Measurements from ENCODE around the gene N4BP2L2.

N4BP2L2 gene

DNA sequence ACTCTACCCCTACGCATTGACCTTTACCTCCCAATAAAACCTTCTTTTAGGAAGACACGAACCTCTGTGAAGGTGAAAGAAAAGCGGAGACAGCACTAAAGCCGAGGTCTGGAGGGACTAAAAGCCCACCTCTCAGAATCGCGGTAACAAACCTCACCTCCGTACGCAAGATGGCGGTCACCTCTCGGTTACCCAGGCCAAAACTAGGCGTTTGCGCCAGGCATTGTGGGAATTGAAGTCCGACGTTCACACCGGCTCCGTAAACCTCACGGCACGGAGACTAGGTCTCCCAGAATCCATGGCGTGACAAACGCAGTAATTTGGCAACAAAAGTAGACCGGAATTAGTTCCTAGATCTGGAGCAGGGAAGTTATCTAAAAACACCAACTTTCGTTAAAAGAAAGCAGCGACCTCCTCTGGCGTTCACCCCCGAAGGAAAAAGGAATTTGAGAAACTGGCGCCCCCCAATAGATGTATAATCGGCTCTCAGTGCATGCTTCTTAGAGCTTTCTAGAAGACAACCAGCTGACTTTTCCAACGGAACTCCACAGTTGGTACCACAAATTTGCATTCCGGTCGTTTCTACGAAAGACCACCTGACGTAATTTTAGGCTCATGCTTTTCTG lies at the start of gene N4BP2L2:
N4BP2L2 (minus strand) TSS at position 175 of the 626 bp plus-strand sequence. CDS start 1,768 bp downstream, outside the sequence.
- H3K4me3 ChIP-seq (ENCODE audit: low read length) = peak within 1 kb of the TSS; percentile 100
- TF ChIP-seq, protein P1, sequence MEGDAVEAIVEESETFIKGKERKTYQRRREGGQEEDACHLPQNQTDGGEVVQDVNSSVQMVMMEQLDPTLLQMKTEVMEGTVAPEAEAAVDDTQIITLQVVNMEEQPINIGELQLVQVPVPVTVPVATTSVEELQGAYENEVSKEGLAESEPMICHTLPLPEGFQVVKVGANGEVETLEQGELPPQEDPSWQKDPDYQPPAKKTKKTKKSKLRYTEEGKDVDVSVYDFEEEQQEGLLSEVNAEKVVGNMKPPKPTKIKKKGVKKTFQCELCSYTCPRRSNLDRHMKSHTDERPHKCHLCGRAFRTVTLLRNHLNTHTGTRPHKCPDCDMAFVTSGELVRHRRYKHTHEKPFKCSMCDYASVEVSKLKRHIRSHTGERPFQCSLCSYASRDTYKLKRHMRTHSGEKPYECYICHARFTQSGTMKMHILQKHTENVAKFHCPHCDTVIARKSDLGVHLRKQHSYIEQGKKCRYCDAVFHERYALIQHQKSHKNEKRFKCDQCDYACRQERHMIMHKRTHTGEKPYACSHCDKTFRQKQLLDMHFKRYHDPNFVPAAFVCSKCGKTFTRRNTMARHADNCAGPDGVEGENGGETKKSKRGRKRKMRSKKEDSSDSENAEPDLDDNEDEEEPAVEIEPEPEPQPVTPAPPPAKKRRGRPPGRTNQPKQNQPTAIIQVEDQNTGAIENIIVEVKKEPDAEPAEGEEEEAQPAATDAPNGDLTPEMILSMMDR (IDR thresholded peaks at IDR 0.05; ENCODE audit: insufficient read depth, low read depth, low read length, missing control alignments) = peak; percentile 12
- peak; percentile 97 for DNase-seq (ENCODE audit: low read depth)

DNA sequence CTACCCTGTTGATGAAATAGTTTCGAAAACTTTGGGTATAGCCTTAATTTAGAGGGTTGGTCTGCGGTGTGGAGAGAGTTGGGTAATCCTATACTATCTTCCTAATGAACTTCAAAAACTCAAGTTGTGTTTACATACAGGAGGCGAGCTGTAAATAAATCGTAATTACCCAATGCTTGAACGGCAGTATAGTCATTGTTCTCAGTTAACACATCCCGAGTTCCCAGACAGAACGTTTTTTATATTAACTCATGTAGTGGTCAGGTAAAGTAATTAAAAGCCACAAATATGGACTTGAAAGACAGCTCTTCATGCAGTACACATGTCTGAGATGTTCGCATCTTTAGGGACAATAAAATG lies 49.2 kb upstream of the N4BP2L2 start:
- H3K4me3 ChIP-seq (ENCODE audit: low read length) = peak overlapping the region; percentile 81
- TF ChIP-seq, protein P1 (IDR thresholded peaks at IDR 0.05; ENCODE audit: insufficient read depth, low read depth, low read length, missing control alignments) = no peak
- peak; percentile 34 for DNase-seq (ENCODE audit: low read depth)

DNA sequence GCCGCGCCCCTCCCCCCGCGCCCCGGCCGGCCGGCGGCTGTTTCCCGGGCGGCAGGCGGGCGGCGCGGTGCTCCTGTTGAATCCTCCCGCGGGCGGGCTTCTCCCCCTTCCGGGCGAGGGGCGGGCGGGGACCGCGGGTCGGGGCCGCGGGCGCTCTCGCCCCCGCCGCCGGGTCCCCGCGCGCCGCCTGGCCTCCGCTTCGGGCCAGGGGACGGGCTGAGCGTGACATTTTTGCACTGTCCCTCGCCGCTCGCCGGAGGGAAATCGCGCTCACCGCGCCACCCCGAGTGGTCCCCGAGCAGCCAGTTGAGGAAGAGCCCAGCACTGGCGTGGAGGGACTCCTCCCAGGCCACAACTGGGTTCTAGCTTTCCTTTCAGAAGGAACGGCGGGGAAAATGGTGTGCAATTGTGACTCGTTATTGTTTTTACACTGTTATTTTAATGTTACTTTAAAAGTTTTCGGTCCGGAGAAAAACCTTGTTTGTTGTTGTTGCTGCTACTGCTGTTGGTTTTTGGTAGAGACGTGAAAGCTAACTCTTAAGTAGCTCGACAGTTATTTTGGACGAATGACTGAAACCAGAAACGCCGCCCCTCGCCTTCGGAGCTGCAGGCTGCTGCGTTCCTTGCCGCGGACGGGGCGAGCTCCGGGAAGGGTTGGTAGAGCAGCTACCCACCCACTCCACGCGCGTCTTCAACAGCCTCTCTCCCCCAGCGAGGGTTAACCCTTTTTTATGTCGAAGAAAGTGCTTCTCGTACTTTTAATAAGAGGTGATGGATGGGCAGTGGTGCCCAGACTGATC lies 48.6 kb upstream of the N4BP2L2 start:
- H3K4me3 ChIP-seq (ENCODE audit: low read length) = peak overlapping the region; percentile 81

DNA sequence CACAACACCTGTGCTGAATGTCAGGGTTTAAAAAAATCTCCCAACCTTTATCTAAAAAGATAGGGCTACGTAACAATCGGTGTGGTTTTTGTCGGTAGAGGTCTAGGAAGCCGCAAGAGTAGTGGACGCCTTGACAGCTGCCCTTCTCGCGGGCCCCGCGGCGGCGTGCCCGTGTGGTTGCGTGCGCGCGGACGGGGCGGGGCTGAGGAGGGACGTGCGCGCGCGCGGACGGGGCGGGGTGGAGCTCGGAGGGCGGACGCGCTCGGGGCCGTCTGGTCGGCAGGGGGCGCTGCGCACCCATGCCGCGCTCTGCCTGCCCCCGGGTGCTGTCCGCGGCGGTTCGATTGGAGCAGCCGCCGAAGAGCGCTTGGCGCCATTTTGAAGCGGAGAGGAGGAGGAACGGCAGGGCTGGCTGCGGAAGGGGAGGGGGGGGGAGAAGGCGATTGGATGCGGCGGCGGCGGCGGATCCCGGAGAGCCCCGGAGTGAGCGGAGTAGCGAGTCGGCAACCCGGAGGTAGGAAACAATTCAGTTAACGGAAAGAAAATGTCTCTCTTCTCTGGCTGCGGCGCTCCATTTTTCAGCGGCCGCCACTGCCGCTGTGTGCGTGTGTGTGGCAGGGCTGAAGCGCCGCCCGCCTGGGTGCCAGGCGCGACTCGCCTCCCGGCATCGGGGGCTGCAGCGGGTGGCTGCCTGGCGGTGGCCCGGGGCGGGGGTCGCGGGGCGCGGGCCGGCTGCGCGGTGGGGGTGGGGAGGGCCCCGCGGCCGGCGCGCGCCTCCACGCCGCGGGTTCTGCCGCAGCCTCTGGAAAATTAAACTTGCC lies 47.7 kb upstream of the N4BP2L2 start, which contains the start of gene PDS5B:
PDS5B (plus strand) TSS at position 373 of the 821 bp plus-strand sequence. CDS start 62,321 bp downstream, outside the sequence.
- TF ChIP-seq, protein P1 (IDR thresholded peaks at IDR 0.05; ENCODE audit: insufficient read depth, low read depth, low read length, missing control alignments) = peak; percentile 37
- peak; percentile 96 for DNase-seq (ENCODE audit: low read depth)
- peak within 1 kb of the TSS; percentile 81 for H3K4me3 ChIP-seq (ENCODE audit: low read length)

More for the DNA sequence above, 48.6 kb upstream of the N4BP2L2 start:
- TF ChIP-seq, protein P1 (IDR thresholded peaks at IDR 0.05; ENCODE audit: insufficient read depth, low read depth, low read length, missing control alignments) = no peak
- DNase-seq (ENCODE audit: low read depth) = peak; percentile 52

DNA sequence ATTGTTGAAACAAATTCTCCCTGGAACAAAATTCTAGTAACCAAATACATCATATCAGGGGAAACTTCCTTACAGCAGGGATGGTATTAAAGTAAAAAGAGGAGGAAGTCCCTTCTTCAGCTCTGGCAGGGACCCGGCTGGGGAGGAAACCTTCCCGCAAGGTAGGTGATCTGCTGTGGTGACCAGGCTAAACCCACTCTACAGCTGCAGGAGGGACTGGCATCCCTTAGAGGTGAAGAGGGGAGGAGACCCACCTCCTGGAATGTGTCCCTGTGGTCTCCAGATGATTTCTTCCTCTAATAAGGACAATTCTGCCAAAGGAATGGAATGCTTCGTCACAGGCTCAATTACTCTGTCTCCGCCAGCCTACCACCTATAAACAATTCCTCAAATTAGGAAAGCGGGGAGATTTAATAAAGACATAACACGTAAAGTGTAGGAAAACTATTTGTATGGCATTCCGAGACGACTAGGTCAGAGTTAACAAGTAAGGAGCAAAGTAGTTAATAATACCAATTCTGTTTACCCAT lies 47.0 kb upstream of the N4BP2L2 start:
- peak overlapping the region; percentile 63 for H3K4me3 ChIP-seq (ENCODE audit: low read length)
- TF ChIP-seq, protein P1 (IDR thresholded peaks at IDR 0.05; ENCODE audit: insufficient read depth, low read depth, low read length, missing control alignments) = no peak
- DNase-seq (ENCODE audit: low read depth) = no peak

DNA sequence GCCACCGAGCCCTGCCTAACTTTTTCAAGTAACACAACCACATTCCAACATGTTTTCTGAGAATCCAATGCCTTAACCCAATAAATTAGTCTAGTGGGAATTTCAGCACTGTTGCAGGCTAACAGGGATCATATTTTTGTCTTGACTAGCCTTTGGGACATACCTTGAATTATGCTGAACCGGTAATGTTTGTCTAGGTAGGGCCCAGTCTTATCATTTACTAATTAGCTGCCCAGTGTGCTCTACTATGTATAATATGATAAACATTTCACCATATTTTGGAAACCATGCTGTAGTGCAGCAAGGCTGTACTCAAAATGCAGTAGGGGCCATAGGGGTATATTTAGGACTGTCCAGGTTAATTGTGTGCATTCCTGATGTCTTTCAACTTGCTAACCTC lies 44.4 kb upstream of the N4BP2L2 start:
- H3K4me3 ChIP-seq (ENCODE audit: low read length) = no peak overlapping the region
- DNase-seq (ENCODE audit: low read depth) = no peak
- TF ChIP-seq, protein P1 (IDR thresholded peaks at IDR 0.05; ENCODE audit: insufficient read depth, low read depth, low read length, missing control alignments) = no peak
